Suppressor macrophage (primary cell): ENCODE data around the gene TTI1.
"Not testable (repeated sequence)": the region's sequence is repeated elsewhere in the genome, so short reads cannot be mapped to it uniquely, and the experiment has no call there.

Experiments
- DNase-seq, 4 experiments: peaks; one replicate each; pipeline ENCODE4 v3.0.0-alpha.2; 2020 to 2022

TTI1 gene

DNA sequence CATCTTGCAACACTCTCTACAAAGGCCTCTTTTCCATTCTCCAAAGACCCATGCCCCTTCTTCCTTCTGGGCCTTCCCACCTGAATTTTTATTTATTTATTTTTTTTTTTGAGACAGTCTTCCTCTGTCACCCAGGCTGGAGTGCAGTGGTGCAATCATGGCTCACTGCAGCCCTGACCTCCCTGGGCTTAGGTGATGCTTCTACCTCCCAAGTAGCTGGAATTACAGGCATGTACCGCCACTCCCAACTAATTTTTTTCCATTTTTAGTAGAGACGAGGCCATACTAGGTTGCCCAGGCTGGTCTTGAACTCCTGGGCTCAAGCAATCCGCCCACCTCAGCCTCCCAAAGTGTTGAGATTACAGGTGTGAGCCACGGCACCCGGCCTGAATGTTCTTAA is 23.8 kb downstream of the TTI1 start:
- not testable (repeated sequence) for DNase-seq

DNA sequence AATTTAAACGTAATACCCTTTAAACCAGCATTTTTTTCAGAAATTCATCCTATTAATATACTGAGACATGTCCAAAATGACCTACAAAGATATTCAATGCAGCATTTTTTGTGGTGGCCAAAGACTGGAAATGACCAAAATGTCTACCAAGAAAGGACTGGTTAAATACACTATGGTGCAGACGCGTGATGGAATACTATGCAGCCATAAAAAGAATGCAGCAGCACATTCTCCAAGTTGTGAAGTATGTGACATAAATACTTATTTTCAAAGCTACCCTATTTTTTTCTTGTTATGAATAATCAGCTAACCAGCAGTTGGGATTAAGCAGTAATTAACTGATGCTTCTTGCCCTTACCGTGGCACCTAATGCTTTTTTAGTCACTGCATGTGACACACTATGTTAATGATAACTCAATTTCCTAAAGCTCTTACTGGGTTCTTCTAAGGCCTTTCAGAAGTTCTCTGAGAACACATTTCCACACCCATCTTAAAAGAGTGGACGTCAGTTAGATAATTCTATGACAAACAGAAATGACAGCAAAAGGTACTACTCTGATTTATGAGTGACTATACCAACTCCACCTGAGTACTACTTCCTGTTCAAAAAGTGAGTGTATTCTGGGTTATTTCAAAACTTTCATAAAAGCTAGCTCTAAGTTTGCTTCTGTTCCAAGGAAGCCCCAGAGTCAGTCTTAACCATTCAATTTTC is 24.9 kb downstream of the TTI1 start:
- no peak for DNase-seq

DNA sequence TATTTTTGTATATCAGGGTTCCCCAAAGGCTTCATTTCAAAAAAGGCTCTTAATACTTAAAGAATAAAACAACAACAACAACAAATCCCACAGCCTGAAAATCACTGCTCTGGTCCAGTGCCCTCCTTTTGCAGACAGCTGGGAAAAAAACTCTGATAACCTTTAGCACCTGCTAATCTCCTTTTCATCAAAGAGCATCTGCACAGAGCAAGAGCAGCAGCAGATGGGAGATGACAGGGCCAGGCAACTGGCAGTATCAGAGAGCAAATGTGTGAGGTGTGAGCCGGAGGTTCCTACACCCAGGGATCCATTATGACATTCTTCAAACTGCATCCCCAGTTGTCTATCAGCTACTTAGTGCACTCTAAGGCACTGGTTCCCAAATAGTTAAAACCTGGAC is 25.7 kb downstream of the TTI1 start:
- no peak for DNase-seq

DNA sequence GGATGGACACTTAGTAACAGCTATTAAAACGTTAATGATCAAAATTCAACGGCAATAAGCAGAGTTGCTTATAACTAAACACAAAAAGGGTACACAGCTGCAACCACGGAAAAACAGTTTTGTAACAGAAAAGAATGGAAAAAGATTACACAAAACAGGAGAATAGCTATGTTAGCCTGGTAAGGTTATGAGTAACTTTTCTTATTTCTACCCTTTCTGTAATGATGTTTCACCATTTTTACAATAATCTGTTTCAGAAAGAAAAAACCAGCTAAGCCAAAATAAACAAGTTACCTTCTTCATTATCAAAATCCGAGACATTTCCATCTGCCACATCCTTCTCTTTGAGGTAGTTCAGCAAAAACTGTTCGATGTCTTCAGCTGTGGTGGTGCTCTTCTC is 27.4 kb downstream of the TTI1 start:
- no peak for DNase-seq

- no peak for DNase-seq
Measured at GRCh38 chr20:38004416-38004815, 28.8 kb downstream of the TTI1 start.

GRCh38 chr20:38002422-38002821 is 30.8 kb downstream of the TTI1 start:
- DNase-seq = no peak

DNA sequence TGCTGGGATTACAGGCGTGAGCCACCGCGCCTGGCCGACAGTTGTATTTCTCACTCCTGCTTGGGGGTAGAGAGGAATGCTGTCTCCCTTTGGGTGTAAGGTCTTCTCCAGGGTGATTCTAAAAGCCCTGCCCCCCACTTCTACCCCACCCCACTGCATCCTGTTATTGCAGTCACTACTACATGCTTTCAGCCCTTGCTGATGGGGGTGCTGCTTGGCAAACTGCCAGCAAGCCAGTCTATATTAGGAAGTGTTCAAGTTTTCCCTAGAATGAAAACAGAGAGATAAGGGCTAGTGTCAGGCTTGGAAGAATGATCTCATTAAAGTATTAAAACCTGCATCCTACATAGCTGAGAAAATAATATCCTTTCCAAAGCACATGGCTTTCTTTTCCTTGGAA is 31.3 kb downstream of the TTI1 start:
- DNase-seq = no peak

DNA sequence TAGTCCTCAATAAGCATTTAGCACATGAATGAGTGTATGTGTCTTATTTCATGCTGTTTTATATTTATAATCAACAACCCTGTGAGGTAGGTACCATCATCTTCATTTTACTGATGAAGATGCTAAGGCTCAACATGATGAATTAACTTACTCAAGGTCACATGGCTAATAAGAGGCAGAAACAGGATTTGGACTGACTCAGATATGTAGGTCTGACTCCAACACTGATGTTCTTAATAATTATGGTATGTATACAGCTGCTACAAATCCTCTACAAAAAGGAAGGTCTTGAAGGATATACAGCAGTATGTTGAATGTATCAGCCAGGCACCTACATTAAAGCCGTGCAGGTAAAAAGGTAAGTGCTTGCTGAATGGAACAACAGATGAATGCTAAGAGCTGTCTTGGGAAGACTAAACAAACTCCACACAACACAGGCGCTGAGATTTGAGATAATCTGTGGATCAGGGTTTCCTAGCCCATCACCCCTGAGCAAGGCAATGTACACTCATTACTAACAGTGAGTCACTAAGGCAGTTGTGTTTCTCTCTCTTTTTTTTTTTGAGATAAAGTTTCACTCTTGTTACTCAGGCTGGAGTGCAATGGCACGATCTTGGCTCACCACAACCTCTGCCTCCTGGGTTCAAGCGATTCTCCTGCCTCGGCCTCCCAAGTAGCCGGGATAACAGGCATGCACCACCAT is 31.9 kb downstream of the TTI1 start:
- no peak for DNase-seq

DNA sequence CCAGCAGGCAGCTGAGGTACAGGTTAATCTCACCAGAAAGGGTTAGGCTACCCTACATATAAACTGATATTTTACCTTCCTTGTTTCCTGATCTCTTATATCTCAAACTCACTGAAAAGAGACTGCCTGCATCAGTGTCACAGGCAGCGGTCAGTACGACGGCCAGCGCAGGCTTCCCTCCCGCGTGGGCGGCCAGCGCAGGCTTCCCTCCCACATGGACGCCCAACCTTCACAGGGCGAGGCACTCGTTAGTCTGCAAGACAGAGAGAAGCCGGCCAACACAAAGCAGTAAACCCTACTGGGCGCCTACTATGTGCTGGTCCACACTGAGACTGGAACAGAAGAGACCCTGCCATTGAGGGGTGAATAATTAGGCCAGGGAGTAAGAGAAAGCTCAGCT is 33.0 kb downstream of the TTI1 start:
- DNase-seq = no peak

GRCh38 chr20:37999526-38000263 is 33.6 kb downstream of the TTI1 start:
- peak; percentile 33 to 66 (median 52) for DNase-seq

DNA sequence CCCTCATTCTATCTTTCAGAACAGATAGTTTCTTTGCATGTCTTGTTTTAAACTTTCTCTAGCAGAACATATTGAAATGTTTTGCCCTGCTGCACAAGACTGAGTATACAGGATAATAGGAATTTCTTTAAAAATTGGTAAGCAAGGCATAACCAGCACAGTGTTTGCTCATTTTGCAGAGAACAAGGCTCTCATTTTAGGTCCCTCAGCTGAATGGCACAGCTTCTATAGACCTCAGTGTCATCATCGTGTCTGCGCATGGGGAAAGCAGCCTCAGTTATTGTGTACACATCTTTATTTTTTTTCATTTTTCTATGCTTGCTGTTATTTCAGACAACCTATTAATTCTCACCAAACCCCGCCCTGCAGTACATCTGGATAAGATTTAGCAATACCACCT is 35.7 kb downstream of the TTI1 start:
- no peak for DNase-seq

- DNase-seq = no peak
Measured at GRCh38 chr20:37995856-37996605, 37.2 kb downstream of the TTI1 start.

- no peak for DNase-seq
Measured at GRCh38 chr20:37994512-37994911, 38.7 kb downstream of the TTI1 start.

DNA sequence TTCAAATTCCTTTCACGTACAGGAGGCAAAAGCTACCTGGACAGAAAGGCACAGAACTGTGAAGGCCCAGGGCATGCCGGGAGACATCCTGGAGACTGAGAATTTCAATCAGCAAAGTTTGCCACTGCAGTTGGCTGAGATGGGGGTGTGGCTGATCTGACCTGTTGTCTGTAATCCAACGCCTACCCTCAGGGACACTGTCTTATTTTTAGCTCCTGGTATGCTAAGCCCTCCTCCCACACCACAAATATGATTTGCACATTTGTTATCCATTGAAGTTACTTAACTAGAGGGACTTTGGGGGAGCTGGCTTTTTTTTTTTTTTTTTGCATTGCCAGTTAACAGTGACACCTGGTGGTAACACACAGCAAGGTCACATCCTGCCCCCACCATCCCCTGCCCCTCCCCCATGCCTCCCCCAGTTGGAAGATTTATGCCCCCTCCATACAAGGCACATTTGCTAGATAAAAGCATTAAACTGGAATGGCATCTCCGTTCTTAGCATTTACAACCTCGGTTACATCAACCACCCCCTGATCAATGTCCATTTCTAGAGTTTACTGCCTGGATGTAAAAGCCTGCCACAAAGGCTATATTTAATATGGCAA is 40.4 kb downstream of the TTI1 start:
- DNase-seq = peak; percentile 33 to 74 (median 42)

- no peak for DNase-seq
Measured at GRCh38 chr20:37991908-37992307, 41.3 kb downstream of the TTI1 start.

- DNase-seq = peak in 2 of 4 experiments; percentile 11 to 17
Measured at GRCh38 chr20:37991157-37991866, 41.9 kb downstream of the TTI1 start.

DNA sequence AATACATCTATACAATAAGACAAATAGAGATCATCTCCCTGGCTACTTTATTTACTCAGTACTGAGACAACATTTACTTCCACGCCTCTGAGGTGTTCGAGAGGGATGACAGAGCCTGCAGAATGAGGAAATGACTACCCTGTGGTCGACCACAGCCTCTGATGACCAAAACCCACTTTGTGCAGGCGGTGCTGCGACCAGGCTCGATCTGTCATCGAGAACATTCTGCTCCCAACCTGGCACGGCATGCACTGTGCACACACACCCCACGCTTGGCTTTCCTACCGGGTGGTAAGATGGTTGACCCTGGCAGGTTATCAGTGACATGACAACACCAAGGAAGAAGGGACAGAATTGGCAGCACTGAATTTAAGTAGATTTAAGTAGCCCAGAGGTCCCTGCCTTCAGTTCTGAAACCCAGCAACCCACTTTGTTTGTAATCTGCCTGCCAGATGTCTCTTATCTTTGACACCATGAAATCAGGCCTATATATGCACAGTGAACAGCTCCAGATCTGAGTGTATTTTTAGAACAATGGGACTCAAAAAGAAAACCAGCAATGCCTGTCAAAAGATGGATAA is 42.6 kb downstream of the TTI1 start:
- DNase-seq = peak; percentile 83 to 94 (median 86)

DNA sequence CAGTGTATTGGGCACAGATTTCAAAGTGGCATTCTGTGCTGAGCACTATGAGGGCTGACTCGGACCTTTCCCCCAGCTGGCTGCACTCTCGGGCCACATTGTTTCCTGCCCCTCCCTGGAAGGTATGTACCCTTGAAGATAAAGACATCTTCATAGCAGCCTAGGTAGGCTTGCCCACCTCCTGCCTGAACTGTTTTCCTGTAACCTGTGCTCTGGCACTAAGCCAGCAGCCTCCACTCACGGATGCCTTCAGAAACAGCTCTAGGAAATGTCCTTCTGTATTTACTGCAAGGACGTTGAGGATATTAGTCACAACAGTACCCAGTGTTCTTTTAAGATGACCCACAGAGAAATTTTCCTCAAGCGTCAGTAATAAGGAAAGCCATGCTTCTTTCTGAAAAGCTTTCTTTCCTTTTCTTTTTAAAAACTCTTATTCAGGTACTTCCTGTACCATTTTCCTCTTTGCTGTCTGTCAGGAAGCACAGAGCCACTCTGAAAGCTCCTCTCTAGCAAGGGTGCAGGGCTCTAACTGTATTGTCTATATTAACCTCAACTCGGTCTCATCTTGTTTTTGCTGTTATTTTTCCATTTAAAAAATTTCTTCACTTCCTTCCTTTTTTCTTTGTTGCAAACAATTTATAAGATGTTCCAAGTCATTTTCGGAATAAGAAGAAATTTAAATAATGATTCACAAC is 43.5 kb downstream of the TTI1 start:
- peak; percentile 9 to 50 (median 34) for DNase-seq

- DNase-seq = no peak
Measured at GRCh38 chr20:37988306-37988954, 44.8 kb downstream of the TTI1 start.

DNA sequence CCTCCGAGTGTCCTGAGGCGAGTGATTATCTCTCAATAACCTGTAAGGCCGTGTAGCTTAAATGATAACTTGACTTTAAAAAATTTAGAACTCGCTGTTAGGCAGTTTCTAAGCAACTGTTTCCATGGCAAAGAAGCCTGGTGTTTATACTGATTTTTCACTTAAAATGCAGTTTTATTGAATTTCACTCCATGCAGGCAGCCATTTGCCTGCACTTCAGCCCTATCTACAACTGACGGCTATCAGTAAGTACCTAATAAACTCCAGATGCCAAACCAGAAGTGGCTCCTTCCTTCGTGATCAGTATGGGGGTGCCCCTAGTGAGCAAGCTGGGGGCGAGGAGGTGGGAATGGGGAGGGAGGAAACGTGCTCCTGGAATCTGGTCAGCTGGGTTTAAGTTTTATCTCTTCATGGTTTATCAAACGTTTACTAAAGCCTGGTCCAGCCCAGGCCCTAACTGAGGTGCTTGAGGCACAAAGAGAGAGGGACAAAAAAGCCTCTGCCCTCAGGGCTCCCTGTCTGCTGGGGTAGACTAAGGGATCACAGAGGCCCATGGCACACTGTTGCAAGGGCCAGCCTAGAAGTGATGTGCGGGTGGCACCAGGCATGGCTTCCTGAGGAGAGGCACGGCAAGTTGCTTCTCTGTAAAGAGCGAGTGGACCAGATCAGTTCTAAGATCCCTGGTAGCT is 45.5 kb downstream of the TTI1 start:
- no peak for DNase-seq
